Stimulated activated CD4-positive, alpha-beta T cell treated with anti-CD3 and anti-CD28 coated beads, Interleukin-2, amount 100 ng/mL, for 4 hours (primary cell): ENCODE data around the gene WNT9A.

ENCODE experiments used
- DNase-seq: peaks from one replicate; pipeline ENCODE4 v3.0.0-alpha.2; 2020; ENCODE audit warnings: low read depth

WNT9A gene

DNA sequence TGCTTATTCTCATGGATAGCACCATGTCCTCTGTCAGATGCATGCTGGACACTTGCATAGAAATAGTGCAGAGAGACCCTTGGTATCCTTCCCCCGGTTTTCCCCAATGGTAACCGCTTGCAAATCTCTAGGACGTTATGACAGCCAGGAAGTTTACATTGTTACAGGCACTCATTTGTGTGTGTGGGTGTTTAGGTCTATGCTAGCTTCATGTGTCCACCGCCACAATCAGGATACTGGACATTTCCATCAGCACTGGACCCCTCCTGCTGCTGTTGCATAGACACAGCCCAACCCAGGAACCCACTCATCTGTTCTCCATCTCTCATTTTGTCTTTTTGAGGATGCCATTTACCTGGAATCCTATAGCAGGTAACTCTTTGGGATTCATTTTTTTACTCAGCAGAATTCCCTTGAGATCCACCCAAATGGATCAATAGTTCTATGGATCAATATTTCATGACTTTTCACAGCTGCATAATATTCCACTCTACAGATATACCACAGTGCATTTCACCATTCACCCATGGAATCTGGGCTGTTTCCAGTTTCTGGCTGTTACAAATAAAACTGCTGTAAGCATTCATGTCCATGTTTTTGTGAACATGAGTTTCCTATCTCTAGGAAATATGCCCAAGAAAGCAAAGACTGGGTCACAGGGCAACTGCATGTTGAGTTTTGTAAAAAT is 6.6 kb upstream of the WNT9A start:
- DNase-seq: no peak

DNA sequence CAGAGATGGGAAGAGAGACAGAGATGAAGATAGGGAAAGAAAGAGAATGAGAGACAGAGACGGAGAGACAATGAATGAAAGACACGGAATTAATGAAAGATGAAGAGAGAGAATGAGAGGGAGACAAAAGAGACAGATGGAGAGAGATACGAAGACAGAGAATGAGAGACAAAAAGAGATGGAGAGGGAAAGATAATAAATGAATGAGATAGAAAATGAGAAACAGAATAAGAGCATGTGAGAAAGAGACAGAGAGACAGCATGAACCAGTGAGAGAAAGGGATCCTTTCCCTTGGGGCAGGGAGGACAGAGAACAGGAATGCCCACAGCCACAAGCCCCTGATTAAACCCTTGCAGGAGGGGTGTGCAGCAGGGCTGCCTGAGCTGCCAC is 5.3 kb upstream of the WNT9A start:
- no peak for DNase-seq

DNA sequence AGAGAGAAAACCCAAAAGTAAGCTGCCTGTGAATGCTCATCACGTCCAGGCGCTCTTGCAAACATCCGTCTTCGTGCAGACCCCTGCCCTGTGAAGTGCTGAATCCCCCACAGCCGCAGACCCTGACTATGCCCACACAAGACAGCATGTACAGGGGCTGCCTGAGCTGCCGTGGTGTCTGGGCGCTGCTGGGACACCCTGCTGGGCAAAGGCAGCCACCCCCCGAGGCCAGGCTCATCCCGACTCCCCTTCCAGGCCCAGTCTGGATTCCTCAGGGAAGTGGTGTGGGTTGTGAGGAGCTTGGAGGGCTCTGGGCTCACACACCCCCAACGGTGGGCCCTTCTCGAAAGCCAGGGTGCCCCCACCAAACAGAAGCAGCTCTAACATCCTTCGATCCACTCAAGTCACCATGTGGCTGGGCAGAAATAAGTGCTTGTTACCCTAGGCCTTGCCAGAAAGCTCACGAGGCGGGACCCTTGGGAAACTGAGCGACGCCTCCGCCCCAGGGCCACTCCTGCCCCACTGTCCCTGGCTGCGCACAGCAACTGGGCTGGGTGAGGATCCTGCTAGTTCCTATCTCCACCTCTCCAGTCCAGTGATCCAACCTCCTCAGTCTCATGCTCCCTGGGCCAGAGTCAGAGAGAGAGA is 4.8 kb upstream of the WNT9A start:
- DNase-seq: no peak

DNA sequence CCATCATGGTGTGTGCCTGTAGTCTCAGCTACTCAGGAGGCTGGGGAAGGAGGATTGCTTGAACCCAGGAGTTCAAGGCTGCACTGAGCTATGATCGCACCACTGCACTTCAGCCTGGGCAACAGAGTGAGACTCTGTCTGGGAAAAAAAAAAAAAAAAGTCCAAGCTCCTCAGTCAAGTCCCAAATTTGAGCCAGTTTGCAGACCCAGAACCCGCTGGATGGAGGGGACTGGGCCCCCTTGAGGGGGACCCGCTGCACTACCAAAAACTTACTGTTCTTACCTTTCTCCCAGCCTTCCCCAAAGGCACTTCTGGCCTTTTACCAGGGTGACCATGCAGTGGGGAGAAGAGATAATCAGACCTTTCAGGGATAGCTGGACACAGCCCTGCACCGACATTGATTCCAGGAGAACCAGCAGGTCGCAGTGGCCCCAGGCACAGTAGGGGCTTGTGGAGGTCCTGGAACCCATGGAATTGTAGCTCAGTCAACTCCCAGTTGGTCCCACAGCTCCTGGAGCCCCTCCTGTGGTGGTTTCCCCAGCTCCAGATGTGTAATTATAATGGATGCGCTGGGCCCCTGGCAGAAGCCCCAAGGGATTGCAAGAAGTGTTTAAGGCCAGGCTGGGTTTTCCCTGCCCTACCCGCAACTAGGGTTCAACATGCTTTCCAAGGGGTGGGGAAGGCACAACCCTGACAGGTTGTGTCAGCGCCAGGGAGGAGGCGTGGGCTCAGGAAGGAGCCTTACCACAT is 4.1 kb upstream of the WNT9A start:
- DNase-seq: no peak

DNA sequence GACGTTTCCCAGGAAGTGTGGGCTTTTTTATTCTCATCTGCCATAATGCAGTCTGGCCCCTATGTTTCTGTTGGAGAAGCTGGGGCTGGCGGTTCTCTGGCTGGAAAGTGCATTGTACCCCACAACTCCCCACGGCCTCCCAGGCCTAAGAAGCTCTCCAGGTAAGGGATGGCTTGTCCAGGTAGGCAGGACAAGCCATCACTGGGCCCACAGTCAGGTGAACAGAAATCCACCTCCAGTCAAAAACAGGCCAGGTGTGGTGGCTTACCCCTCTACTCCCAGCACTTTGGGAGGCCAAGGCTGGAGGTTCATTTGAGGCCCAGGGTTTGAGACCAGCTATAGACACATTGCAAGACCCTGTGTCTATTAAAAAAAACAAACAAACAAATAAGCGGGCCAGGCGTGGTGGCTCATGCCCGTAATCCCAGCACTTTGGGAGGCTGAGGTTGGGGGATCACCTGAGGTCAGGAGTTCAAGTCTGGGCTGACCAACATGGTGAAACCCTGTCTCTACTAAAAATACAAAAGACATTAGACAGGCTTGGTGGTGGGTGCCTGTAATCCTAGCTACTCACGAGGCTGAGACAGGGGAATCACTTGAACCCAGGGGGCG is 3.1 kb upstream of the WNT9A start:
- no peak for DNase-seq

DNA sequence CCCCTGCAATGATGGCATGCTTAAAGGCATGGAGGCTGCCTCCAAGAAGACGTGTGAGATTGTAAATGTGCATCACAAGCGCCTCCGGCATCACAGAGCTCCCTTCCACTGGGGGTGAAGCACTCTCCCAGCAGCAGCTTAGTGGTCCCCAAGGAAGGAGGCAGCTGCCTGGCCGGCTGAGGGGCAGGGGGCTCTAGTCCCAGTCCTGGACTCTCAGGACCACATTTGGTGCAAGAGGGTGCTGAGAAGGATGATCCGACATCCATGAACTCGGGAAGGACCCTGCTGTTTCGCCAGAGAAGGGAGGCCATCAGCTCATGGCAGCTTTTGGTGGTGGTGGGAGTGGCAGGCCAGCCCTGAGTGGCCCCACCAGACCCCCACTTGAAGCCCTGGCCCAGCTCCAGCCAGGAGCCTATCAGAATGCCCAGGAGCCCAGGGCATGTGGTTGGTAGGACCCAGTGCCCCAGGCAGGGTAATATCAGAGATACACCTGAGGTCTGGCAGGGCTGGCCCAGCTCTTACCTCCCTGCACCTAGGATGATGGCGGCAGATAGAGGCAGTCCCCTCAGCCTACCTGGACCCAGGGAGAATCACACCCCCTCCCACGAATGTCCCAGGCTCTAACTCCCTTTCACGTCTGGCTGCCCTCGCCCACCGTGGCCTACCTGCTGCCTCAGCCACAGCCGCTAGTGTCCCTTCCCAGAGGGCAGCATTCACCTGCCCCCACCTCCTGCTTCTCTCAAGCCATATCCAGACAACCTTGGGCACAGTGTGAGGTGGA is 2.4 kb upstream of the WNT9A start:
- no peak for DNase-seq

DNA sequence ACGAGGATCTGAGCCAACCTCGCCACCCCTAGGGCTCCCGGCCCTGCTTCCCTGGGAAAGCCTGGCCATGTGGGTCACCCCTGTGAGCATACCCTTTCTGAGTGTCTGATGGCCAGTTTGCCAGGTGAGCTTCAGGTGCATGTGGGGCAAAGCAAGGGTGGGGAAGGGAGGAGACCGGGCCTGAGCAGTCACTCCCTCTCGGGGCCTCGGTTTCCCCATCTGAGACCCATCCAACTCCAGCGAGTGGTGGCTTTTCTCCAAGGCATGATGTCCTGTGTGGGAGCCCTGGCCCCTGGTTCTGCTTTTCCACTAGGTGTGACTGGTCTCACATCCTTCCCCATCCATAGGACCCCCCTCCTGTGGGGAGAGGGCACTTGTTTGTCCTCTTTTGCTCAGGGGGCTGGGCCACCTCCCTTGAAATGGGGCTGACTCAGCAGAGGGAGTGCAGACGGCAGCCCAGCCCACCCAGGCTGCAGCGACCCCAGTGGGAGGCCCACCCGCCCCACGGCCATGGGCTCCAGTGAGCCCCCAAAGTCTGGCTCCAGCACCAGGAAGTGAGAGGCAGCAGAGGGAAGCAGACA is 1.7 kb upstream of the WNT9A start:
- no peak for DNase-seq

DNA sequence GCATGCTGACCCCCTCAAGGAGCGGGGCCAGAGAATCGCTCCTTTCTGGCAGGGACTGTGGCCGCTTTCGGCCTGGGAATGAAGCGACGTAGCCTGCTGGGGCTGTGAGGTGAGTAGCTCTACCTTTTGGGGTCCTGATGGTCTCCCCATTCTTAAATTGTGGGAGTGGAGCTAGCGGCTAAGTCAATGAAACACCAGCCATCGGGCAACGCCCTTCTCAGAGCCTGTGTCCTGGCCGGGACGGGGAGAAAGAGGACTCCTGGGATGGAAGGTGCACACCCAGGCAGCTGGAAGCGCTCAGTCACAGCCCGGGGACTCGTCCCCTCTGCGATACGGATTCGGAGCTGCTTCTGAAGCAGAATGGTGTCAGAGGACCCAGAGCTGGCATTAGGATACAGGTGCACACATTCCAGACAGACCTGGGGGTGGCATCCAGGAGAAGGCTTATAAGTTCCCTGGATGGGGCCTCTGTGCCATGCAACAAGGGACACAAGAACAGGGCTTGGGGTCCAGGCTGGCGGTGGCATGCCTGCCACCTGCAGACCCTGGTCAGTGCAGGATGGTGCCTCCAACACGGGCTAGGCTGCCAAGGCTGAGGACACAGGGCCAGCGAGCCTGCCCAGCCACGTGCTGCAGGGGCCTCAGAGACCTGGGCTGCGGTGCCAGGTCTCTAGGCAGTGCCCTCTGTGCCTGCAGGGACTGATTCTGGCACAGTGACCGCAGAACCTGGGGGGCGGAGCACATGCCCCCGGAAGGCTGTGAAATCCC is 945 bp upstream of the WNT9A start:
- DNase-seq: no peak

DNA sequence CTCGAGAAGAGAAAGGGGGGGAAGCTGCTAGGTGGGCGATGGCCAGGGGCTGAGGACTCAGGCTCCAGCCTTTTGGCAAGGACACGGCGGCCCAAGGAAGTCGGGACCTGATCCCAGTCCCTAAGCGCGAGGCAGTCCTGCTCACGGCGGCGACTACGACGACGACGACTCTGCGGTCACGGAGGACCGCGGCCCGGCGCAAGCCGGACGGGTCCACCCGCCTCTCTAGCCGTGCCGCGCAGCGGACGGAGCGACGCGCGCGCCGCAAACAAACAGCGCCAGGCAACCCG is 401 bp downstream of the WNT9A start:
- DNase-seq: no peak

DNA sequence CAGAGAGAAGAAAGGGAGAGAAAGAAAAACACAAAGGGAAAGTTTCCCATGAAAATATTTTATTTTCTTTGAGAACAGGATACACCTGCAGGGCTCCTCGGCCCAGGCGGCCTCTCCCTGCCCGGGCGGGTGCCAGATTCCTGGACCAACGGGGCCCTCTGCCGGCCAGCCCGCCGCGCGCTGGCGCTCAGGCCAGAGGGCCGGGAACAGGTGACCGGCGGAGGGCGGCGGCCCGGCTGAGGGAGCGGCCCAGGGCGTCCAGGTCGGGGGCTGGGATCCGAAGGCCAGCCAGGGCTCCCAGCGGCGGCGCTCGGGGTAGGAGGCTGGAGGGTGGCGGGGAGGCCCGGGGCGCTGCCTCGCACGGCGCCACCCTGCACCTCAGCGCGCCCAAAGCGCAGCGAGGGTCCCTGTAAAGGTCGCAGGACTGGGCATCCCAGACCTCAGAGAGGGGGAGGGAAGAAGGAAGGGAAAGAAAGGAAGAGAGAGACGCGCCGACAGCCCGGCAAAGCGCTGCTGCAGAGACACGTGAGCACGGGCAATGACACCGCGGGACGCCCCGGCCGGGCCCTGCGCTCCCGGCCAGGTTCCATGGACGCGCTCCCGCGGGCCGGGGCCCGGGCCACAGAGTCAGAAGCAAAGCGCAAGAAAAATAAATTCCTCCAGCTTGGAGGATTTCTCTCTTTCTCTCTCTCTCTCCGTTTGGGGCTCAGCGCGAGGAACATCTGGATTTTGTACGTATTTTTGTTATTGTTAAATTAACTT is 927 bp downstream of the WNT9A start:
- DNase-seq: no peak

DNA sequence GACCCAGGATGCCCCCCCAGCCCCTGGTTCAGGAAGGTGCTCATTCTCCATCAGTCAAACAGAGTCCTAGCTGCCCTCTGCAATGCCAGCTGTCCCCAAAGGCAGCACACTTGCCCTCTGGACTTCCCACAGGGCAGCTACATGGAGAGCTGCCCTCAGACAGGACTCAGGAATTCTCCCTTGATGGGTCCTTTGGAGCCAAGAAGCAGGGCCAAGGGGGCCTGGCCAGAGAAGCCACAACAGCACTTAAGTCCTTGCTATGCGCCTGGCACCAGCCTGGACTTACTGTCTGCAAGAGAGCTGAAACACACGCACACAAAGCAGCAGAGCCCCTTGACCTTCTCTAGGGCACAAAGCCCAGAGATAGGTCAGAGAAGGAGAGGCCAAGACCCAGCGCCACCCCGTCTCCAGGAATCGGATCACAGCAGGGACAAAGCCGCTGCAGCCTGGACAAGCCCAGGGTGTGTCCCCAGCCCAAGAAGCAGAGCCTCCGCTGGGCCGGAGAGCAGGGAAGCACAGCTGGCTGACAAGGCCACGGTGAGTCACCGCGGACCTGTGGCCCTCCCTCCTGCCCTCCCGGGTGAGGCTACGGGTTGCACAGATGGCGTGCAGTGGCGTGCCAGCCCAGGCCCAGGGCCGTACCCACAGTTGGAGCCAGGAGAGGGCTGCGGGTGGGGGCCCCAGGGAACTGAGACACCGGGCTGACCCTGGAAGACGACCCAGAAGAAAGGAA is 1.7 kb downstream of the WNT9A start:
- no peak for DNase-seq

DNA sequence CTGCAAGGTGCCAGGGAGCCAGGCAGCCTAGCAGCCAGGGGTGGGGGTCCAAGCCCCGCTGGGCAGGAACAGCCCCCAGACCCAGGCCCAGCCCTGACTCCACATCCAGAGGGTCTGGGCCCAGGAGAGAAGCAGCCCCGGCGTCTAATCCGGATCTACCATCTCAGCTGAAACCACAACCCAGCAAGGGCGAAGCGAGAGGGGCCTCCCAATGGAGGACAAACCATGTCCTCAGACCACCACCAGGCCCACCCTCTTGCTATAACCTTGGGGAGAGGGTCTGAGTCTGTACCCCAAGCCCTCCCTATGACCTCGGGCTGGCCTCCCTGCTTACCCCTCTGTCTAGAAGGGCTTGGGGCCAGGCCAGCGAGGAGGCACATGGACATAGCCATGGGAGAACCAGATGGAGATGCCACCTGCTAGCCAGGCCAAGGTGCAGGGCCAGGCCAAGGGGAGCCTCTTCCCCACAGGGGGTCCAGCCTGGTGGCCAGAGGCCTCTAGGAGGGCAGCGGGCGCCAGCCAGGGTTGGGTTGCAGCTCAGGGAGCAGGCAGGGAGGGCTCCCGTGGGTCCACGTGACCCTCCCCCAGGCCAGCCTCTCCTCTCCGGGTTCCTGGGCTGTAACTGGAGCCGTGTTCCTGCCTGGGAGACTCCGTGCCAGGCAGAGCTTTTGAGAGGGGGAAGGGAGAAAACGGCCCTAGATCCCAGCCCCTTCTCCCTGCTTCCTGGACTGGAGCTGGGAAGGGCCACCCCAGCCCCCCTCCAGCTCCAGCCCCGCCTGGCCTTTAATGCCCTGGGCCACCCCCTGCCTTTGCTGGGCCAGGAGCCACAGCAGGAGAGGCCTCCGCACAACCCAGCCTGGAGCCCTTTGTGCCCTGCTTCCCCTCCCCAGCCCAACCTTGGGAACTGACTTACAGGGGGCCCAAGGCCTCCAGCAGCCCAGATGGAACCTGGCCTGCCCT is 2.5 kb downstream of the WNT9A start:
- no peak for DNase-seq

DNA sequence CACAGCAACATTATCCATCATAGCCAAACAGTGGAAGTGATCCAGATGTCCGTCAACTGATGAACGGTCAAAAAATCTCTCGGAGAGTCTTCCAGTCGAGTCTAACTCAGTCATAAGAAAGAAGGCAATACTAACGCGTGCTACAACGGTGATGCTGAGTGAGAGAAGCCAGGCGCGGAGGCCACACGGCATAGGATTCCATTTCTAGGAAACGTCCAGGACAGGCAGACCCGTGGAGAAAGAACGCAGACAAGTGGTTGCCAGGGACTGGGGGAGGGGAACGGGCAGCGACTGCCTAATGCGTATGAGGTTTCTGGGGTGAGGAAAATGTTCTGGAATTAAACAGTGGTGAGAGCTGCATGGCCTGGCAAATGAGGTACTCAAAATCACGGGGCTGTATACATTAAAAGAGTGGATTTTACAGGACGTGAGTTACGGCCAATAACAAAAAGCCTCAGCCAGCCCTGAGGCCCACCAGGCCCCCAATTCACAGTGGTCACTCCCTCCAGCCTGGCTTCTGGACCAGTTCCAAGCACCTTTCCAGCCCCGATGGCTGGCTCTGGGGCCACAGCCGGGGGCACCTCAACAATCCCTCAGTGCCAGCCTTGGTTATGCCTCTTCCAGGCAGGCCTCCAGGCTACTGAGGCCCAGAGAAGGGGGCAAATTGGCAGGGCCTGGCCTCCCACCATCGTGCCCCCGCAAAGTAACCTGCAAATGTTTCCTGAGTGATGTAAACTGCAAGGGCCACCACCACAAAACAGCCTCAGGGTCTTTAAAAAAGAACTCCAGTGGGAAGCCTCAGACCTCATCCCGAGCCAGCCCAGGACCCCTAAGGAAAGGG is 3.4 kb downstream of the WNT9A start:
- no peak for DNase-seq

DNA sequence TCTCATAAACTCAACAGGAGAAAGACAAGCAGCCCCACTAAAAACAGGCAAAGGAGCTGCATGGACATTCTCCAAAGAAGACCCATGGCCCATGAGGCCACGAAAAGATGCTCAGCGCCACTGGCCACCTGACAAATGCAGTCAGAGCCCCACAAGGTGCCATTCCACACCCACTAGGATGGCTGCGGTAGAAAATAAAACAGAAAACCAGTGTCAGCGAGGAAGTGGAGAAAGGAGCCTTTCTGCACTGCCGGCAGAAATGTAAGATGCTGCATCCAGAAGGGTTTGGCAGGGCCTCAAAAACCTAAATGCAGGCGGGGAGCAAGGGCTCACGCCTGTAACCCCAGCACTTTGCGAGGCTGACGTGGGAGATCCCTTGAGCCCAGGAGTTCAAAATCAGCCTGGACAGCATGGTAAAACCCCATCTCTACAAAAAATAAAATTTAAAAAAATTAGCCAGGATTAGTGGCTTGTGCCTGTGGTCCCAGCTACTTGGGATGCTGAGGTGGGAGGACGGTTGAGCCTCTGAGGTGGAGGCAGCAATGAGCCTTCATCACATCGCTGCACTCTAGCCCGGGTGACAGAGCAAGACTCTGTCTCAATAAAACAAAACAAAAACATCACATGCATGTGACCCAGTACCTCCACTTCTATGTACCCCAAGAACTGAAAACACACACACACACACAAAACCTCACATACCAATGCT is 4.2 kb downstream of the WNT9A start:
- DNase-seq: no peak

DNA sequence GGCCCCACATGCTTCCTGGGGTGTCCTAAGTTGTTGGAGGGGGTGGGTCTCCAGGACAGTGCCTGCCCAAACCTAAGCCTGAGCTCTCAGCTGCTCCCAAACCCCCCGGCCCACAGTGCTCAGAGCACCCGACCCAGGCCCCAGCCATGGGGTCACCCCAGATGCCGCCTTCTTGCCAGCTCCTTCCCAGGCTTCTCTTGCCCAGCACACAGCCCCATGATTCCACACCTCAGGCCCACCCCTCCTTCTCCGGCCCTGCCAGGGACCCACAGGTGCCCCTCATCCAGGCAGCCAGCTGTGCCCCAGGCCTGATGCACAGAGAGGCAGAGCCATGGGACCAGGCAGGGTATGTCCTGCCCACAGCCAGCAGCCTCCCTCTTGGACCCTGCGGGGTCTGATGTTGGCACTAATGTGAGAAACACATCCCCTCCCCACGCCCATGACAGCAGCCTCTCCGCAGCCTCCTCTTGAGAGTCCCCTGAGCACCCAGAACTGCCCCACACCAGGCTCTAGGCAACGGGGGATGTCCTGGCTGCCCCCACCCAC is 4.9 kb downstream of the WNT9A start:
- no peak for DNase-seq

DNA sequence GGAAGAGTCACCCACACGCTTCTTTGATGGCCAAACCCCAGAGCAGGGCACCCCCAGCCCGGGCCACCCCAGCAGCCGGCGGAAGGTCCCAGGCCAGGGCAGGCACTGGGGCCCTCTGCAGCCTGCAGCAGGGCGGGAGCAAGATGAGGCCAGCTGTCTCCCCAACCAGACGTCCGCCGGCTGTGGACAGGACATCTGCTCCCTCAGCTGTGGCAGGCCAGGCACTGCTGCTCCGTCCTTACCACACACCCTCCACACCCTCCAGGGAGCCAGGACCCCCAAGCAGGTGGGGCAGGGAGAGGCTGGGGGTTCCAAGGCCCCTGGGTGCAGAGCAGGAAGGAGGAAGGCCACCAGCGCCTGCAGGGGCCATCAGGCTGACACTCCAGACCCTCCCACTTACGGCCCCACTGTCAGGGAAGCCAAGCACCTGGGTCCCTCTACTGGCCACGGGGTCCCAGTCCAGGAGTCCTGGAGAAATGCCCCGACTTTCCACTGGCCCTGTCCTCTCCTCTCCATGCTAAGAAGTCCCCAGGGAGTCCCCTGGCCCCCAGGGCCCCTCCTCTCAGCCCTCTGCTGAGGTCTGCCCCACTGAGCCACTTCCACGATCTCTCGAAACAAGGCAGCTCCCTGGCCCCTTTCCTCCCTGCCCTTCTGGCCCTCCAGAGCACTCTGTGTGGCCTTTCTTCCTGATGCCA is 5.6 kb downstream of the WNT9A start:
- DNase-seq: no peak
